Bronchus fibroblast of lung (primary cell): ENCODE measurements around the gene MED15. TPM values are rescaled to one million over a fixed set of nuclear protein-coding genes. Genes with fewer than 3 reads are reported as not detected.

ENCODE experiments used
- total RNA-seq: library from RNA; depleted of rRNA; stranded (reverse); fragments of >200 nt; gene quantifications from 2 replicates; pipeline ENCODE4 v1.2.3, GENCODE V29; 2015

Gene MED15
- 45.0 and 50.3 TPM in 2 replicates for total RNA-seq

DNA sequence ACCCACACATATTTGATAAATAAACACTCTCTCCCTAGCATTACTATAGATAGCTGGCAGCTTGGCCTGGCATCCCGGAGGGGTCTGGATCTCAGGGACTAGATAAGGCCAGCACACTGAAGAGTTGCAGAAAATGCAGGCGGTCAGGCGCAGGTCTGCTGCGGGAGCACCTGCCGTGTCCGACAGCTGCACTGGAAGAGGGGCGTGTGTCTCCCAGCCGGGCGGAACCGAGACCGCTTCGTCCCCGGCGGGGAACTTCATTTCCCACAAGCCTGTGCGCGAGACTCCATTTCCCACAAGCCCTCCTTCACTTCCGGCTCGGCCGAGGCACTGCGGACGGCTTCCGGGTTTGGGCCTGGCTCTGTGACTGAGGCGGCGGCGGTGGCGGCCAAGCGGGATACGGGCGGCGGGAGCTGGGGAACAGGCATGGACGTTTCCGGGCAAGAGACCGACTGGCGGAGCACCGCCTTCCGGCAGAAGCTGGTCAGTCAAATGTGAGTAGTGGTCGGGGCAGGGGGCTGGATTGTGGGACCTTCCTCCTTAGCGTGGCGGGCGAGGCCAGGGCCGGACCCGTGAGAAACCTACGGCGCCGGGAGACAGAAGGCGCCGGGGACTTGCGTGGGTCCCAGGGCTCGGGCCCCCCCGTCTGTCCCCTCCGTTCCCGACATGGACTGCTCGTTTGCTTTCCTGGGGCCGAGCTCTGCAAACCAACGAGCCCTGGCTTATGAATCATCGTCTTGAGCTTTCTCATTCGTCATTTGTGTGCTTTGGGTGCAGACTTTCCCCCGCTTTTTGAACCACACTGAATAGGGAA is at the start of gene MED15:
Gene MED15 (plus strand): TSS at position 358 of the 814 bp plus-strand sequence. CDS start 69 bp downstream, at position 427.

DNA sequence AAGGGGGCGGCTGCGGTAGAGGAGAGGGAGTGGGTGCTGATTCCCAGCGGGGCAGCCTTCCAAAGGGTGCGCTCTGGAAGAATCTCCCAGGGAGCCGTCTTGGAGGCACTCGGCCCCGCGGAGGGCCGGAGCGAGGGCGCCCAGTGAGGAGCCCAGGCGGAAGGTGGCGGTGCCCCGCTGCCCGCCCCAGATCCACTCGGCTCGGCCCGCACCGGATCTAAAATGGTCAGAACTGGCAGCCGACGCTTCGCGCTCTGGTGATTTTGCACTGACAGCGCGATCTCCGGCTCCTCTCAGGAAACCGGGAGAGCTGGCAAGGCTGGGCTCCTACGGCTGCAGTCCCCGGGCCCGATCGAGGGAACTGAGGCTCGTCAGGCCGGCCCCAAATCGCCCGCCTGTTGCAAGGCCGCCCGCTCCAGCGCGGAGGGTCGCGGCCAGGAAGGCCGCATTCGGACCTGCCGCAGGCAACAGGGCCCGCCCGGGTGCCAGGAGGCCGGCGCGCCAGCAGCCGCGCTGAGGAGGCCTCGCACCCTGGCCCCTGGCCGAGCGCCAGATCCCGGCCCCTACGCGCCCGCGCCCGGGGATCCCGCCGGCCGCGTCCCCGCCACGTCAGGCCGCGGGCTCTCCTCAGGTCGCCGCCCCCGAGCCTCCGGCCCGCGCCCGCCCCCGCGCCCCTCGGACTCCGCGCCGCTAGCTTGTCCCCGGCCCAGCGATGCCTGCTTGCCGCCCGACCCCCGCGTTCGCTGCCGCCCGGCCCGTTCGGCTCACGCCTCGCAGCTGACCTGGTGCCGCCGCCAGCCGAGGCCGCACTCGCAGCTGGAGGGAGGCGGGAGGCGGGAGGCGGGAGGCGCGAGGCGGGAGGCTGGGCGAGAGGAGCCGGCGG is 12.2 kb upstream of the MED15 start, which contains the start of gene KLHL22:
Gene KLHL22 (minus strand): TSS at position 818 of the 883 bp plus-strand sequence. CDS start 6,584 bp downstream, outside the sequence.

Other genes with a start within 250 kb of the MED15 start
- 3.2 and 3.4 TPM in 2 replicates for gene RTN4R, start 239.3 kb upstream of the MED15 start, total RNA-seq
- 69.3 and 79.8 TPM in 2 replicates for gene DGCR6L, start 187.6 kb upstream of the MED15 start, total RNA-seq
- 8.8 and 8.9 TPM in 2 replicates for gene ZNF74, start 113.5 kb upstream of the MED15 start, total RNA-seq
- 31.7 and 32.1 TPM in 2 replicates for gene SCARF2, start 69.8 kb upstream of the MED15 start, total RNA-seq
- gene KLHL22, start 11.8 kb upstream of the MED15 start, total RNA-seq = 21.3 and 24.0 TPM in 2 replicates